GM19351 (cell line): ENCODE data around the gene LCOR.
"Not testable (repeated sequence)": the region's sequence is repeated elsewhere in the genome, so short reads cannot be mapped to it uniquely, and the experiment has no call there.

Experiments
- ATAC-seq: cut with Tn5 transposase; IDR thresholded peaks from one replicate; pipeline ENCODE4 v1.9.1; 2021; ENCODE audit warnings: mild to moderate bottlenecking, moderate library complexity; ENCODE audit not compliant: unreplicated experiment

Gene LCOR

DNA sequence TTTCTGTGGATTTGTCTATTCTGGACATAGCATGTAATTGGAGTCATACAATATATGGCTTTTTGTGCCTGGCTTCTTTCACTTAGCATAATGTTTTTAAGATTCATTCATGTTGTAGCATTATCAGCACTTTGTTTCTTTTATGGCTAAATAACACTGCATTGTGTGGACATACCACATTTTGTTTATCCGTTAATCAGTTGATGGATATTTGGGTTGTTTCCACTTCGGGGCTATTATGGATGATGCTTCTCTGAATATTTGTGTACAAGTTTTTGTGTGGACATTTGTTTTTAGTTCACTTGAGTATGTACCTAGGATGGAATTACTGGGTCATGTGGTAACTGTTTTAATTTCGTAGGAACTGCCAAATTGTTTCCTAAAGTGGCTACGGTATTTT lies 6.4 kb downstream of the LCOR start:
- ATAC-seq = no peak

DNA sequence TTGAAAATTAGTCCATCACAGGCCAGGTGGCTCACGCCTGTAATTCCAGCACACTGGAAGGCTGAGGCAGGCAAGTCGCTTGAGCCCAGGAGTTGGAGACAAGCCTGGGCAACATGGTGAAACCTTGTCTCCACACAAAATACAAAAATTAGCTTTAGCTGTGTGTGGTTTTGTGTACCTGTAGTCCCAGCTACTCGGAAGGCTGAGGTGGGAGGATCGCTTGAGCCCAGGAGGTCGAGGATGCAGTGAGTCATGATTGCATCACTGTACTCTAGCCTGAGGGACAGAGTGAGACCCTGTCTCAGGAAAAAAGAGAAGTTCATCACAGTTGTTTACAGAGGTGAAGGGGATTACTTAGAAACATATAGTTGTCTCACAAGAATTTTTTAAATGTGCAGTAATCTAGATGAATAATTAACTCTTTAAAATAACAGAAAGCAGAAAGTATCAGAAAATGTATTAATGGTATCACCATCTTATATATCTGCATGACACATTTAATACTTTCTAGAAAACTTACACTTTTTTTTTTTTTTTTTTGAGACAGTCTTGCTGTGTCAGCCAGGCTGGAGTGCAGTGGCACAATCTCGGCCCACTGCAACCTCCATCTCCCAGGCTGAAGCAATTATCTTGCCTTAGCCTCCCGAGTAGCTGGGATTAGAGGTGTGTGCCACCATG lies 8.9 kb downstream of the LCOR start:
- no peak for ATAC-seq

DNA sequence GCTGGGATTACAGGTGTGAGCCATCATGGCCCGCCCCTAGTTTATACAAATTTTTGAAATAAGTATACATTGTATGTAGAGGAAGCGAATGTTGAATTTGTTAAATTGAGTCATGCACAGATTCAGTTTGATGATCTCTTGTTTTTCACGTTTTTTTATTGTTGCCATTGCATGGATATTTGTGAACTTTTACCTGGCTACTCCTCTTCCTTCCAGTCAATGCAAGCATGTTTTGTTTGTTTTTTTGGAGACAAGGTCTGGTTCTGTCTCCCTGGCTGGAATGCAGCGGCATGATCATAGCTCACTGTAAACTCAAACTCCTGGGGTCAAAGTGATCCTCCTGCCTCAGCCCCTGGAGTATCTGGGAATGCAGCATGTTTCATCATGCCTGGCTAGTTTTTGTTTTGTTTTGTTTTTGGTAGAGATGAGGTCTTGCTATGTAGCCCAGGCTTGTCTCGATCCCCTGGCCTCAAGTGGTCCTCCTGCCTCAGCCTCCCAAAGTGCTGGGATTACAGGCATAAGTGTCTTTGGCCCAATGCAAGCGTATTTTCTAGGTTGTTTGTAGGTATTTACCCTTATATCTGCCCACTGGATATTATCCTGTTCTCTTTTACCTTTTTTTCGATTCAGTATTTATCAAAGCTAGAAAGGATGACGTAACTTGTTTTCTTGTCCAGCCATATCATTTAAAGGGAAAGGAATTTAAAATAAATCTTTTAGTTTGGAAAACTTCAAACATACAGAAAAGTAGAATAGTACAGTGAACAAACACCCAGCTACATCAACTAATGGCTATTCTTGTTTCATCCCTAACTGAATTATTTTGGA lies 11.0 kb downstream of the LCOR start:
- no peak for ATAC-seq

DNA sequence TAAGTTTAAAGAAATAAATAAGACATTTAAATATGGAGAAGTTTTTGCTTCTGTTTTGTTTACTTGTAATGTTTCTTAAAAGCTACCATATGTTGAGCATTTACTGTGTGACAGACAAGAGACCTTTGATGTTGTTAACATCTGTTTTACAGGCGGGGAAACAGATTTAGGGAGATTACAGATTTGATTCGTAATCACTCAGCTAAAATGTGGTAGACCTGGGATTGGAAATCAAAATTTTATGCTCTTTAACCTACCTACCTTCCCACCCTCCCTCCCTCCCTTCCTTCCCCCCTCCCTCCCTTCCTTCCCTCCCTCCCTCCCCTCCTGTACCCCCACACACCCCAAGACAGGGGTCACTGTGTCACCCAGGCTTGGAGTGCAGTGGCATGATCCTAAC lies 11.7 kb downstream of the LCOR start:
- ATAC-seq = no peak

DNA sequence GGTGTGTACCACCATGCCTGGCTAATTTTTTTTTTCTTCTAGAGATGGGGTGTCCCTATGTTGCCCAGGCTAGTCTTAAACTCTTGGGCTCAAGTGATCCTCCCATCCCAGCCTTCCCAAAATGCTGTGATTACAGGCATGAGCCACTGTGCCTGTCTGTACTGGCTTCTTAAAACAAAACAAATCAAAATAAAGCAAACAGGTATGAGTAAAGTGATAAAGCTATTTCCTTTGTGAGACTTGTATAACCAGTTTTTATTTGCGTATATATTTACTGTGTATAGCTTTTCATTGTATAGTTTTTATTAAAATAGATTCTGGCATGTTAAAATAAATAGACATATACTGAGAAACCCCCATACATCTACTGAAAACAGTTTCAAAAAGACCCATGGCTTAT lies 14.3 kb downstream of the LCOR start:
- no peak for ATAC-seq

DNA sequence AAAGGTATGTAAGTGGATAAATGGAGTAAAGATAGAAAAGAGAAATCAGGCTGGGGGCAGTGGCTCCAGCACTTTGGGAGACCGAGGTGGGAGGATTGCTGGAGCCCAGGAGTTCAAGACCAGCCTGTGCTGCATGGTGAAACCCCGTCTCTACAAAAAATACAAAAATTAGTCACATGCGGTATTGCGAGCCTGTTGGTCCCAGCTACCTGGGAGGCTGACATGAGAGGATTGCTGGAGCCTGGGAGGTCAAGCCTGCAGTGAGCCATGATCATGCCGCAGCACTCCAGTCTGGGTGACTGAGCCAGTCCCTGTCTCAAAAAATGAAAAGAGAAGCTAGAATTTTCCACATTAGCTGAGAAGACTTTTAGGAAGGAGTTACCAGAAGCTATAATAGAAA lies 14.8 kb downstream of the LCOR start:
- no peak for ATAC-seq

DNA sequence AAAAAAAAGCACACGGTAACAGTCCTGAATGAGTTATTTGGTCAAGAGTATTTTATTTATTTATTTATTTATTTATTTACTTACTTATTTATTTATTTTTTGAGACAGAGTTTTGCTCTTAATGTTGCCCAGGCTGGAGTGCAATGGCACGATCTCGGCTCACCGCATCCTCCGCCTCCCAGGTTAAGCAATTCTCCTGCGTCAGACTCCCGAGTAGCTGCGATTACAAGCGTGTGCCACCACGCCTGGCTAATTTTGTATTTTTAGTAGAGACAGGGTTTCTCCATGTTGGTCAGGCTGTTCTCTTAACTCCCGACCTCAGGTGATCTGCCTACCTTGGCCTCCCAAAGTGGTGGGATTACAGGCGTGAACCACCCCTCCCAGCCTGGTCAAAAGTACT lies 15.3 kb downstream of the LCOR start:
- ATAC-seq = not testable (repeated sequence)

DNA sequence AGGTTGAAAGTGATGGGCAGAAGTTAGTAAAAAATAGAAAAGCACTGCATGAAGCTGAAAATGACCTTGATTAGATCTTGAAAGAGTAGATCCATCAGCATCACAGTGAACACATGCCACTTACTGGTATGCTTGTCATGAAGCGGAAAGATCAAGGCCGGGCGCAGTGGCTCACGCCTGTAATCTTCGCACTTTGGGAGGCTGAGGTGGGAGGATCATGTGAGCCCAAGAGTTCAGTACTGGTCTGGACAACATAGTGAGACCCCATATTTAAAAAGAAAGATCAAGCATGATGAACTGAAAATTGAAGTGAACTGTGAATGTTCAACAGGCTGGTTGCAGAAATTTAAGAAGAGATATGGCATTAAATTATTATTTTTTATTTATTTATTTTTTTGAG lies 18.0 kb downstream of the LCOR start:
- ATAC-seq = no peak

DNA sequence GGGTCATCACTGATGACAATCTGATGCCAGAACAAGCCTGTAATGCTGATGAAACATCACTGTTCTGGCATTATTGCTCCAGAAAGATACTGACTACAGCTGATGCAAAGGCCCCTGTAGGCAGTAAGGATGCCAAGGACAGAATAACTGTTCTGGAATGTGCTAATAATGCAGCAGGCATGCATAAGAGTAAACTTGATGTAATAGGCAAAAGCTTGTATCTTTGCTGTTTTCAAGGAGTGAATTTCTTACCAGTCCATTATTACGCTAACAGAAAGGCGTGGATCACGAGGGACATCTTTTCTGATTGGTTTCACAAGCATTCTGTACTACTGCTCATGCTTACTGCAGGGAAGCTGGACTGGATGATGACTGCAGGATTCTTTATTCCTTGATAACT lies 18.7 kb downstream of the LCOR start:
- no peak for ATAC-seq

DNA sequence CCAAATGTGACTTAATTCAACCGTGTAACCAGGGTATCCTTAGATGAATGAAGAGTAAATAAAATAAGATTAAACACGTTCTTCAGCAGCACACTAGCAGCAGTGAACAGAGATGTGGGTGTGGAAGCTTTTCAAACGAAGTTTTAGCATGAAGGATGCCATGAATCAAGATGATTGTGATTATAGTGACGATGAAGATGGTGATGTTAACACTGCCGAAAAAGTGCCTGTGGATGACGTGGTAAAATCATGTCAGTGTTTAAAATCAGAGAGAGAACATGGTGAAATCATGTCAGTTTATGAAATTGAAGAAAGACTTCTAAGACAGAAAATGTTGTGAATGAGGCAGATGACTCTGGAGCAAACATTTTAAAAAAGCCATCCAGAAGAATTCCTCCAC lies 19.2 kb downstream of the LCOR start:
- no peak for ATAC-seq

DNA sequence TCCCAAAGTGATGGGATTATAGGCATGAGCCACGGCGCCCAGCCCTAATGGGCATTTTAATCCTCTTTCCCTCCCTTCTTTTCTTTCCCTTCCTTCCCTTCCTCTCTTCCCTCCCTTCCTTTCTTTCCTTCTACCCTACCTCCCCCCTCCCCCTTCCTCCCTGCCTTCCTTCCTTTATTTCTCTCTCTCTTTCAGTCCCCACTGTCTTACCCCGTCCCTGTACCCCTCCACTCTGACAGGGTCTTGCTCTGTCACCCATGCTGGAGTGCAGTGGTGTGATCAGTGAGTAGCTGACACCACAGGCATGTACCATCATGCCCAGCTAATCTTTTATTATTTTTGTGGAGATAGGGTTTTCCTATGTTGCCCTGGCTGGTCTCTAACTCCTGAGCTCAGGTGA lies 24.2 kb downstream of the LCOR start:
- no peak for ATAC-seq

DNA sequence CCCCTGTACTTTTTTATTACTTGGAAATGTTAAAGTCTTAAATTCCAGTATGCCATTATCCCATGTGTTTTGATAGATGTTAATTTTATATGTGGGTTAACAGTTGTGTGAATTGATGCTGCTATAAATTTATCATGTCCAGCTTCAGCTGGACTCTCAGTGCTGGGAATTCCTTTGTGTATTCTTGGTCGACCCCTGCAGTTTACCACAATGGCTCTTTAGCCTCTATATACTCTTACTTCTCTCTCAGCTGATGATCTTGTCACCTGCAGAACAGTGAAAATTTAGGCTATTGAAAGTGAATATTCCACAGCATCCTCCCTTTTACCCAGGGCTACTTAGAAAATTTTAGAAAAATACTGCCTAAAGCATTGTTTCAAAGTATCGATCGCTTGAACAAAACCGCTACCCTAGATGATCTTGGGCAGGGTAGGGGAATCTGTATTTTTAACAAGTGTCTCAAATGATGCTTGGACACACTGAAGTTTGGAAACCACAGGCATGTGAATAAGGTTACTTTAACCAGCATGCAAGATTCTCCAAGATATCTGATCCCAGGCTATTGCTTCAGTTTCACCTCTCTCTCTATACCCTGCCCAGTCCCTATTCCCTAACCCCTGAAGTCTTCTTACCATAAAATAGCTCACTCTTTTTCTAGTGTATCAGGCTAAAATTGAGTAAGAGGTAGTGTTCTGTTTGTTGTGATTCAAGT lies 25.4 kb downstream of the LCOR start:
- ATAC-seq = no peak

DNA sequence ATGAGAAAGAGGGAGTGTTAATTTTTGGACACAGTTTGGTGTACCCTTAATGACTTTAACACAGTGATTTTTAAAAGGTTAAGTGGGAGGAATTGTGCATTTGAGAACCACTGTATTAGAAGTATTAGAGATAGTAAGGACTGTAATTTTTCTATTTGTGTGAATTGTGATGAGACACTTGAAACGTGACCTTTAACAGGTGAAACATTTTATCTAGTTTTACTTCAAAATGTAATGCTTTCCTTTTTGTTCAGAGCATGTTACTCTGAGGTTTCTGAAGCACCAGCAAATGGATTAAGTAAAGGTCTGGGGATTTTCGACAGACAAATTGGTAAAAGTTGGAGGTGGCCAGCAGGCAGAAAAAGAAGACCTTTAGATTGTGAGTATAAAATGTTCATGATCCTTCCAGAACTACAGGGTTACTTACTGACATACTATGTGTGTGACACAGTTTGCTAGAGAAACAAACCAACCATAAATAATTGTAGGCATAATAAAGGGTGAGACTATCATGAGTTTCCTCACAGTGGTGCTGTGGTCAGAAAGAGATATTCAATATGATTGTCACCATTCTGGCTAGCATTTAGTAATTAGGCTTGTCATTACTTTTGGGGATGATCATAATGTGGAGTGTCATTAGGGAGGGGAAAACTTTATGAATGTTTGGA lies 26.1 kb downstream of the LCOR start:
- ATAC-seq = no peak

DNA sequence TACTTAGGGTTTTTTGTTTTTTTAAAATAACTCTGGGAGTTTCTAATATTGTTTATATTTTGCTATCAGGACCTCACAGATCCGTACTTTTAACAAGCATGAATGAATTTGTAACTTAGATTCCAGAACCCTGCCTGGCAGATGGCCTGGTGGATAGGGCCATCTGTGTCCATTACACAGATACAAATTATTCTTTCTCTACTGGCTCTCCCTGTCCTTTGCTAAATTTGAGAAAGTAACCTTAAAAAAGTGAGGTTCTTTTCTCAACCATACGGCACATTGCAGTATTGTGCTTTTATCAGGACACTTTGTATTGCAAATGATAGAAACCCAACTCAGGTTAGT lies 26.6 kb downstream of the LCOR start:
- no peak for ATAC-seq

DNA sequence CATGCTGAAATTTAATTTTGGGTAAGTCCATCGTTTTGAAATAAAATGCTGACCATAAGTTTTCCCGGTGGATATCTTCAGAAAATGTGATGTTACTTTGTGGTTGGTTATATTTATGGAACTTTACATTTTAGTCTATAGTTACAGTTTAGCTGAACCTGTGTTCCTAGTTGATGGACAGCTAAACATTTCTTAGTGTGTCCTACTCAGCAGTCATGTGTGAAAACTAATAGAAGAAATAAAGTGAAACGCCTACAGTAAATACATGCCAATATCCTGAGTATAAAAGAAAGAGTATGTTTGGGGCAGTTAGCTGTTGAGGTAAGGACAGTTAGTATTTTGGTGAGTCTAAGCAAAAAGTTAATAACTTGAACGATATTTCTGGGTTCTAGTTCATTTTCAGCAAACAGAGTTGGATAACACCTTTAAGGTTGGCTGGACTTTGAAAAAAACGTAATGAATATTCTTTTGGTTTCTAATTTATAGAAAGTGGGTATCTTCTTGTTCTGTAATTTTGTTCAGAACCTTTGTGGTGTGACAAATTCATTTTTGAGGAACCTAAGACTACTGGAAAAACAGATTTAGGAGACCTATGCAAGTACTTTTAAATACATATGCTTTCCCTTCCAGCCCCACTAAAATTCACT lies 28.7 kb downstream of the LCOR start:
- ATAC-seq = no peak

DNA sequence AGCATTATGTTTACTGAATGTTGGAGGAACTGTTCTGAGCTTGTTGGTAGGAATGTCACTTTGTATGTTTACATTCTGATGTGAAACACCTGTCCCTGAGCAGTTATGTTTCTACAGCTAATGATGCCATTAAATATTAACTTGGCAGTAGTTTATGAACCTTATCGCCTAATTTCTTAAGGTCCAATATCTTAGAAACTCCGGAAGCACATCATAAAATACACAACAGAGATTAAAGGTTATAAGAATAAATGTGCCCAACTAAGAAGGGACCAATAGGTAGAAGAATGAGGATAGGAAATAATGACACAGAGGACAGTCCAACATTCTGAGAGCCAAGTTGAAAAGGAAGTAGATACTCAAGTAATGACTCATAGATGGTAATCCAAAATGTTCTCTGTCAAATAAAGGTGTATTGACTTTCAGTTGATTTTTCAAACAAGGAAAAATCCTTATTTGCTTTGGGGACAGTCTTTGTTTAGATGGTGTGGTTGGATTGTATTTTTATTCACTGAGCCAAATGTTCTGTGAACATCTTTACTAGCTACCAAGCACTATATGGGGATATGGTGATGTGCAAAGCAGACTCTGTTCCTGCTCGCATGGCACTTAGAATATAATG lies 31.9 kb downstream of the LCOR start:
- no peak for ATAC-seq

DNA sequence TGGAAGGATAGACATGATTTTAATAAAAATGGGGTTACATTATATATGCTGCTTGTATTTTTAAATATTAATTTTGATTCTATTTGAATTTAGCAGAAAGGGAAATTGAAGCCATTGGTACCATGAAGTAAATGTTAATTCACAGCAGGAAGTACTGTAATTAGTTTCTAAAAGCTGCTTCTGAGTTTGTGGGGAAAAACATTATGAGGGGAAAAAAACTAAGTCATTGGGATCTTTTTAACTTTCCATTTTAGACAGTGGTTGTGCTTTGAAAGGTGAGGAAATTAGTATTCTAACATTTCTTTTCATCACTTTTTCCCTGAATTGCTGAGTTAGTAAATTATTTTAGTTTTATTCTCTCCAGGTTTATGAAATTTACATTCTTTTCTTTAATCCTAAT lies 41.0 kb downstream of the LCOR start:
- ATAC-seq = no peak

DNA sequence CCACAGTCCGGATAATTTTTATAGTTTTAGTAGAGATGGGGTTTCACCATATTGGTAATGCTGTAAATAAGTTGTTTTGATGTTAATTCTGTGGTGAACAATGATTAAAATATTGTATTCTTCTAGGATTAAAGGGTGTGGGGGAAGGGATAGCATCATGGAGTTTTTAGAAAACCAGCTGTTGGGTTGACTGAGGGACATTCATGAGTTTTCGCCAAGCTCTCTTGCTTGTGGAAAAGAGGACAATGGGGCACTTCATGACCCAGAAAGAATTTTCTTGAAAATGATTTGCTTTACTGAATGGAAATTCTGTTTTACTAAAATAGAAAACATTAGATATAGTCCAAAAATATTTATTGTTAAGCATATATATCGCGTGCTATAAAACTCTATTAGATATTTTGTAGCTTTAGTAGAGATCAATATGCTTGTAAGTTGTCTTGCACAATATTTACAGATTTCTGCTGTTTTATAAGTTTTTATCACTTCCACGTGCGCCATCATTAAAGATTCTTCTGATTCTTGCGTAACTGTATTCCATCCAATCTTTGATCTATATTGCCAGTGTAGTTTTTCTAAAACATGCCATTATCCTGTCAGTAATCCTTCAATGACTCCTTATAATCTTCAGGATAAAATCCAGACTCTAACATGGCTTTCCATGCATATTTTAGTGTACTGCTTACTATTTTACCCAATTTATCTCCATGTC lies 41.8 kb downstream of the LCOR start:
- no peak for ATAC-seq

DNA sequence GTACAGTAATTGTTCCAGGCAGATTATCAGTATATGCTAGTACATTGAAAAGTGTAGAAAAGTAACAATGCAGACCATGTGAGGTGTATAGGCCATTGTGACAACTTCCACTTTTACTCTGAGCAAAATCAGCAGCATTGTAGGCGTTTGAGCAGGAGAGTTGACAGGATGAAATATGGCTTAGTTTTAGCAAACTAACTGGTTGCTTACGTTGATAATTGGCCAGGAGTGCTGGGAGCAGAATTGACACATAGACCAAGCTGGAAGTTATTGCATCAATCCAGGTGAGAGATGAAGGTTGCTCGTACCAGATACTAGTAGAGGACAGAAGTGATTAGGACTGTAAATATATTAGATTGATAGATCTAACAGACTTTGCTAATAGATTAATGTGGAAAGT lies 46.0 kb downstream of the LCOR start:
- ATAC-seq = no peak

DNA sequence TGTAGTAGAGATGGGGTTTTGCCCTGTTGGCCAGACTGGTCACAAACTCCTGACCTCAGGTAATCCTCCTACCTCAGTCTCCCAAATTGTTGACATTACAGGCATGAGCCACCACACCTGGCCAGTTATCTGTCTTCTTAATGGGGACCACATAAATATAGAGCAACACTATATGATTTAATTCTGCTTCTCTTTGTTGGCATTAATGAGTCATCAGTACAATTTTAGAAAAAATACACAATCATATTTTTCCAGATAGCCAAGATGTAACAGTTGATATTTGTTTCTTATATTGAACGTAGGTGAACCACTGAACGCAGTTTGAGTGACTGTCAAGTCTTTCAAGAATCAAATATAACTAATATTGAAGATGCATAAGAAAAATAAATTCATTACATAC lies 48.5 kb downstream of the LCOR start:
- ATAC-seq = no peak
